NCI-H2029 treated with DMSO at 0.1 percent for 48 hours (cell line): ENCODE results near the gene CX3CL1.
"Not testable (repeated sequence)": the region's sequence is repeated elsewhere in the genome, so short reads cannot be mapped to it uniquely, and the experiment has no call there.

Experiments used
- DNase-seq: peaks from one replicate; lab custom pipeline; 2025; lab: John Stamatoyannopoulos, UW

Gene CX3CL1

DNA sequence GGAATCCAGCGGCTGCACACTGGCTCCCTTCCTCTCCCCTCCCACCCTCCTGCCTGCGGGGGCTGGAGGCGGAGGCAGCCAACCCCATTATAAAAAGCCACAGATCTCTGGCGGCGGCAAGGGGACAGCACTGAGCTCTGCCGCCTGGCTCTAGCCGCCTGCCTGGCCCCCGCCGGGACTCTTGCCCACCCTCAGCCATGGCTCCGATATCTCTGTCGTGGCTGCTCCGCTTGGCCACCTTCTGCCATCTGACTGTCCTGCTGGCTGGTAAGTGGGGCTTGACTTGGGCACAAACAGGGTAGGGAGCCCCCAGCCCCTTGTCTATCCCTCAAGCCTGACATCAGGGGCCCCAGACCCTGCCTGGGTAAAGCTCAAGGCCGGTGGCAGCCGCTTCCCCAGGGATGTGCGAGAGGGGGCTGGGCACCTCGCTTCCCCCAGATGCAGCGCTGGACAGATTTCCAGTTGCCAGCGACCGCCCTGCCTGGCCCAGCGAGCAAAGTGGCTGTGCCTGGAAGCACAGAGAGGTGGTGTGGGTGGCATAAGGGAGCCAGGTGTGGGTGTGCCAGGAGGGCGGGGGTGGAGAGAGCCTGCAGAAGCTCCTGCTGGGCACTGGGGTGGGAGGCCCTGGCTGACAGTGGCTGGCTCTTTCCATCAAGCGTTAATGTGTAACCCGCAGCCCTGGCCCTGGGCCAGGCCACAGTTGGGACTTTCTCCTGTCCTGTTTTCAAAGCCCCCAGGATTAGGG lies at the start of gene CX3CL1:
CX3CL1 (plus strand) TSS at position 119 of the 745 bp plus-strand sequence; CDS start at position 198, 79 bp downstream.
- no peak for DNase-seq

DNA sequence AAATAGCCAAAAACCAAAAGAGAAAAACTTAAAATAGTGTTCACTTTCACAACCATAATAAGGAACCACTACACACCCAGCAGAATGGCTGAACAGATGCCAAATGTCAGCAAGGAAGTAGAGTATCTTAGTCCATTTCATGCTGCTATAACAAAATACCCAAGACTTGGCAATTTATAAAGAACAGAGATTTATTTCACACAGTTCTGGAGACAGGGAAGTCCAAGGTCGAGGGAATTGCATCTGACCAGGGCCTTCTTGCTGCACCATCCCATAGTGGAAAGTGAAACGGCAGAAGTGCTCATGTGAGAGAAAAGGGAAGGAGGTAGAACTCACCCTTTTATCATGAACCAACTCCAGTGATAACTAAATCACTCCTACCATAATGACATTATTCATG lies 47.5 kb upstream of the CX3CL1 start:
- DNase-seq, result no peak

GRCh38 chr16:57325458-57325857 lies 46.8 kb upstream of the CX3CL1 start:
- no peak for DNase-seq

GRCh38 chr16:57329718-57330327 lies 42.5 kb upstream of the CX3CL1 start:
- DNase-seq, result no peak

GRCh38 chr16:57331355-57331754 lies 40.9 kb upstream of the CX3CL1 start:
- DNase-seq, result no peak

- DNase-seq, result no peak
These were observed 38.9 kb upstream of the CX3CL1 start for GRCh38 chr16:57333402-57333801.

- no peak for DNase-seq
These were observed 36.9 kb upstream of the CX3CL1 start for GRCh38 chr16:57335366-57335765.

GRCh38 chr16:57341062-57341440 lies 31.2 kb upstream of the CX3CL1 start:
- DNase-seq, result no peak

GRCh38 chr16:57341441-57342303 lies 30.6 kb upstream of the CX3CL1 start:
- DNase-seq, result peak; percentile 33

DNA sequence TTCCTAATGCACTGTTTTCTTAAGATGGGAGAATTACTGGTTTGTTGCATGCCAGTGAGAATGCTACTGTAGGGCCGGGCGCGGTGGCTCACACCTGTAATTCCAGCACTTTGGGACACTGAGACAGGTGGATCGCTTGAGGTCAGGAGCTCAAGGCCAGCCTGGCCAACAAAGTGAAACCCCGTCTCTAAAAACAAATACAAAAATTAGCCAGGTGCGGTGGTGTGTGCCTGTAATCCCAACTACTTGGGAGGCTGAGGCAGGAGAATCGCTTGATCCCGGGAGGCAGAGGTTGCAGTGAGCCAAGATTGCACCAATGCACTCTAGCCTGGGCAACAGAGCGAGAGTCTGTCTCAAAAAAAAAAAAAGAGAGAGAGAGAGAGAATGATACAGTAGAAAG lies 29.7 kb upstream of the CX3CL1 start:
- DNase-seq, result not testable (repeated sequence)

DNA sequence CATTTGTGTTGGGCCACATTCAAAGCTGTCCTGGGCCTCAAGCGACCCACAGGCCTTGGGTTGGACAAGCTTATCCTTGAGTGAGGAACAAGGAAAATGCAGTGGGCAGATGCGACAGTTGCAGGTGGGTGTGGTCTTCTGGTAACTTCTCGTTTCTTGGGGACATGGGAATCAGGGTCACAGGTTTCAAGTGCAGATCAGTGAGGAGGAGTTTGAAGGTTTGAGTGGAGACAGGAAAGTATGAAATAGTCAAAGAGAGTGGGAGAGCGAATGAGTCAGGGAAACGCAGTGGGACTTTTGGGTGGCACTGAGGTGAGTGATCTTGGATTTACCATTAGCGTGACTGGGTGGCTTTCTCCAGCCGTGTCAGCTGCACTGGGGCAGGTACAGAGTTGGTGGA lies 29.1 kb upstream of the CX3CL1 start:
- no peak for DNase-seq

- DNase-seq, result not testable (repeated sequence)
These were observed 28.2 kb upstream of the CX3CL1 start for GRCh38 chr16:57344094-57344493.

DNA sequence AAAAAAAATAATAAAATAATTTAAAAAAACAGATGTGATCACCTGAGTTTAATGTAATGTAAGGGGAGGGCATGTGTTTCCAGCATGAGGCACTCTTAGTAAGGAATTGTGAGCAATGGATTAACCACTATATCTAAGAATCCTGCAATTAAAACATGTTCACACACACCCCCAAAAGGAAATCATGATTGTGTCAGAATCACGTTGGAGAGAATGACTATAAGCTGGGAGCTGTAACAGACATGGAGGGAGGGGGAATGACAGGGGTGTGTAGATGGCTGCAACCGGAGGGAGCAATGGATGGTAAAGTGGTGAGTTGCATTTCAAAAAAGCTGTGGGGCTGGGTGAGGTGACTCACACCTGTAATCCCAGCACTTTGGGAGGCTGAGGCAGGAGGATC lies 27.3 kb upstream of the CX3CL1 start:
- DNase-seq, result no peak

- DNase-seq, result no peak
These were observed 26.6 kb upstream of the CX3CL1 start for GRCh38 chr16:57345666-57346204.

GRCh38 chr16:57347858-57348257 lies 24.4 kb upstream of the CX3CL1 start:
- DNase-seq, result no peak

DNA sequence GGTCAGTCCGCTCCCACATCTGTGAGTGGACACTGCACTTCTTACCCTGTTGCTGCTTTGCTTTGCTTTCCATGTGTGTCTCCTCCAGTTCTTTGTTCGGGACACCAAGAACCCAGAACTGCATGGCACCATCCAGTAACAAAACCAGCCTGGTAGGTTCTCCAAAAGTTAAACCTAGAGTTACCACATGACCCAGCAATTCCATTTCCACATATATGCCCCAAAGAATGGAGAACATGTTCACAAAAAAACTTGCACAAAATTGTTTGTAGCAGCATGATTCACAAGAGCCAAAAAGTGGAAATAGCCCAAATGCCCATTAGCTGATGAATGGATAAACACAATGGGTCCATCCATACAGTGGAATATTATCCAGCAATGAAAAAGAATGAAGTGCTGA lies 24.0 kb upstream of the CX3CL1 start:
- DNase-seq, result no peak

DNA sequence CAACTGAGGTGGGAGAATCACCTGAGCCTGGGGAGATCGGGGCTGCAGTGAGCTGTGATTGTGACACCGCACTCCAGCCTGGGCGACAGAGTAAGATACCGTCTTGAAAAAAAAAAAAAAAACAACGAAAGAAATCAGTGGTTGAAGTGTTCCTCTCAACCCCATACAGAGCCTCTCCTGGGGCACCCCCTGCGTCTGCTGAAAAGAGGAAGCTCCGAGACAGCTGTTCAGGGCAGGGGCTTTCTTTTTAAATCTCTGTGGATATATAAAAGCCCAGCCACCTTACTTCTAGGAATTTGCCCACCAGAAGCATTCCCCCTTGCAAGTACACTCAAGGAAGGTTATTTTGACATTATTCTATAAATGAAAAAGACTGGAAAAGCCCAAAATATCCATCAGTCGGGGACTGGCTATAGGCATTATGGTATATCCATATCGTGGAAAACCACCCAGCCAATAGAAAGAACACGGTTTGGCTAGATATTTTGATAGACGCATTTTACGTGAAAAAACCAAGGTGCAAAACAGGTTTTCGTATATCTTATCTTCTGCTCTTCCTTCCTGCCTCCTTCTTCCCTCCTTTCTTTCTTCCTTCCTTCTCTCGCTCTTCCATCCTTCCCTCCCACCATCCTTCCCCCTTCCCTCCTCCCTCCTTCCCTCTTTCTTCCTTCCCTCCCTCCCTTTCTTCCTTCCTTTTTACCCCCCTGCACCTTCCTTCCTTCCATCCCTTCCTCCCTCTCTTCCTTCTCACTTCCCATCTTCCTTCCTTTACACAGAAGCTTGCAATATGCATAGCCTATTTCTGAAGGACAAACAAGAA lies 22.9 kb upstream of the CX3CL1 start:
- DNase-seq, result no peak

DNA sequence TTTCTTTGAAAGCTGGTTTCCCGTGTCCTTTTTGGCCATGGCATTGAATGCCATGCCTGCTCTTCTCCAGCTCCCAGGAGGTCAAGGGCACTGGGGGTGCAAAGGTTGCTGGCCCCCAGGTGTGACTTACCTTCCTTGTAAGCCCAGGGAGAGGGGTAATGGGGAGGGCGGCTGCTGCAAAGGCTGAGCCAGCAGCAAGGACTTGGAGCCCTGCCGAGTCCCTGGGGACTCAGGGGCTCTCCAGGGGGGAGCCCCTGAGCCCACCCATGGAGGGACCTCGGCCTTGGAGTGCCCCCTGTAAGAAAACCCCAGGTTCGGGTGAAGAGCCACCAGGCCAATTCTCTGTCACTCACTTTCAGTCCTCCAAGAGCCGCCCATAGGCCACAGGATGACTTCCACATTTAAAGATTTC lies 19.6 kb upstream of the CX3CL1 start:
- no peak for DNase-seq

- no peak for DNase-seq
These were observed 18.0 kb upstream of the CX3CL1 start for GRCh38 chr16:57354311-57354710.

GRCh38 chr16:57355898-57356414 lies 16.3 kb upstream of the CX3CL1 start:
- no peak for DNase-seq

DNA sequence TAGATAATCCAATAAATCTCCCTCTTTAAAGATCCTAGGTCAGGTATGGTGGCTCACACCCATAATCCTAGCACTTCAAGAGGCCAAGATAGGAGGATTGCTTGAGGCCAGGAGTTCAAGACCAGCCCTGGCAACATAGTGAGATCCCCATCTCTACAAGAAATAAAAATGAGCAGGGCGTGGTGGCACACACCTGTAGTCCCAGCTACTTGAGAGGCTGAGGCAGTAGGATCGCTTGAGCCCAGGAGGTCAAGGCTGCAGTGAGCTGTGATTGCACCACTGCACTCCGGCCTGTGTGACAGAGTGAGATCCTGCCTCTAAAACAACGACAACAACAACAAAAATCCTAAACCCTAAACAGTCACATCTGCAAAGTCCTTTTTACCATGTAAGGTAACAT lies 15.7 kb upstream of the CX3CL1 start:
- no peak for DNase-seq
